Thyroid gland (tissue), 4 donors: ENCODE results near the gene UBE2O.

ENCODE experiments used
- POLR2A ChIP-seq, 2 donors: fragments of 450-650 bp; IDR thresholded peaks; one replicate each; pipeline ENCODE4 v1.6.1; 2017; ENCODE audit warnings: antibody characterized with exemption in 2 of 2, mild to moderate bottlenecking in 2 of 2, moderate library complexity in 1 of 2
- TF ChIP-seq, protein P1 (sequence below), 6 experiments: fragments of 200-600 bp in 3 of 6; fragments of 450-650 bp in 3 of 6; sonication (generic) in 3 of 6; IDR thresholded peaks; one replicate each; pipeline ENCODE4 v1.5.1; 2016 to 2019; ENCODE audit warnings: antibody characterized with exemption in 6 of 6, mild to moderate bottlenecking in 2 of 6, inconsistent platforms in 1 of 6, moderate library complexity in 1 of 6

DNA sequence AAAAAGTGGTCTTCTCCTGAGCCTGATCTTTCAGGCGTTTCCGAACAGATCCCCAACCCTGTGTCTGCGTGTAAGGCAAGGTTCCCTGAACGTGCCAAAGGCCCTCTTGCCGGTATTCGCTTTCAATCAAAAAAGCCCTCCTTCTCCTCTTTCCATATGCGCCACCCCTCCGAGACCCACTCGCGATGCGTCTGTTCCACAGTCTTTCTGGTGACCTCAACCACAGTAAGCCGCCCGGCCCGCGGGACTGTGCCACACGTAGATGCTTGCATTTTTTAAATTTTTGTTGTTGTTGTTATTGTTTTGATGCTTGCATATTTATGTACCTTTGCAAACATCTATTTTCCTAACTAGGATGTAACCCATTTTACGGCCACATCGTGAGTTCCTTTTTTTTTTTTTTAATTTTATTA is 98.6 kb downstream of the UBE2O start:
- no peak for TF ChIP-seq POLR2A (IDR thresholded peaks at IDR 0.05)
- TF ChIP-seq, protein P1, sequence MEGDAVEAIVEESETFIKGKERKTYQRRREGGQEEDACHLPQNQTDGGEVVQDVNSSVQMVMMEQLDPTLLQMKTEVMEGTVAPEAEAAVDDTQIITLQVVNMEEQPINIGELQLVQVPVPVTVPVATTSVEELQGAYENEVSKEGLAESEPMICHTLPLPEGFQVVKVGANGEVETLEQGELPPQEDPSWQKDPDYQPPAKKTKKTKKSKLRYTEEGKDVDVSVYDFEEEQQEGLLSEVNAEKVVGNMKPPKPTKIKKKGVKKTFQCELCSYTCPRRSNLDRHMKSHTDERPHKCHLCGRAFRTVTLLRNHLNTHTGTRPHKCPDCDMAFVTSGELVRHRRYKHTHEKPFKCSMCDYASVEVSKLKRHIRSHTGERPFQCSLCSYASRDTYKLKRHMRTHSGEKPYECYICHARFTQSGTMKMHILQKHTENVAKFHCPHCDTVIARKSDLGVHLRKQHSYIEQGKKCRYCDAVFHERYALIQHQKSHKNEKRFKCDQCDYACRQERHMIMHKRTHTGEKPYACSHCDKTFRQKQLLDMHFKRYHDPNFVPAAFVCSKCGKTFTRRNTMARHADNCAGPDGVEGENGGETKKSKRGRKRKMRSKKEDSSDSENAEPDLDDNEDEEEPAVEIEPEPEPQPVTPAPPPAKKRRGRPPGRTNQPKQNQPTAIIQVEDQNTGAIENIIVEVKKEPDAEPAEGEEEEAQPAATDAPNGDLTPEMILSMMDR (IDR thresholded peaks at IDR 0.05) = no peak
